ENCODE data around the gene PLEK.

DNA sequence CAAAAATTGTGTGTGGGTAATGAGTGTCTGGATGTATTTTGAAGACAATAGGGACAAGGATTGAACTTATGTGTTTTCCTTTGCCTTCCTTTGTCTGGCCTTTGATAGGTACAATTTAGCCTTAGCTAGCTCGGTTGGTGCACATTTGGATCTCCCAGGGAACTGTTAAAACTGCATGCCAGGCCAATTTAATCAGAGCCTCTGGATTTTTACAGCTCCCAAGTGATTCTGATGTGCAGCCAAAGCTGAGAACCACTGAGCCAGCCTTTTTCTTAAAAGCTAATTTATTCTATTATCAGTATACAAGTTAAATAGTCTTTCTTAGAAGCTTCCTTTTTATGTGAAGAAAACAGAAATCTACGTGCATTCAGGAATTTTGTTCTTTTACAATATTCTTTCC is 25.0 kb downstream of the PLEK start:
- TF ChIP-seq, protein P1, sequence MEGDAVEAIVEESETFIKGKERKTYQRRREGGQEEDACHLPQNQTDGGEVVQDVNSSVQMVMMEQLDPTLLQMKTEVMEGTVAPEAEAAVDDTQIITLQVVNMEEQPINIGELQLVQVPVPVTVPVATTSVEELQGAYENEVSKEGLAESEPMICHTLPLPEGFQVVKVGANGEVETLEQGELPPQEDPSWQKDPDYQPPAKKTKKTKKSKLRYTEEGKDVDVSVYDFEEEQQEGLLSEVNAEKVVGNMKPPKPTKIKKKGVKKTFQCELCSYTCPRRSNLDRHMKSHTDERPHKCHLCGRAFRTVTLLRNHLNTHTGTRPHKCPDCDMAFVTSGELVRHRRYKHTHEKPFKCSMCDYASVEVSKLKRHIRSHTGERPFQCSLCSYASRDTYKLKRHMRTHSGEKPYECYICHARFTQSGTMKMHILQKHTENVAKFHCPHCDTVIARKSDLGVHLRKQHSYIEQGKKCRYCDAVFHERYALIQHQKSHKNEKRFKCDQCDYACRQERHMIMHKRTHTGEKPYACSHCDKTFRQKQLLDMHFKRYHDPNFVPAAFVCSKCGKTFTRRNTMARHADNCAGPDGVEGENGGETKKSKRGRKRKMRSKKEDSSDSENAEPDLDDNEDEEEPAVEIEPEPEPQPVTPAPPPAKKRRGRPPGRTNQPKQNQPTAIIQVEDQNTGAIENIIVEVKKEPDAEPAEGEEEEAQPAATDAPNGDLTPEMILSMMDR (conservative IDR thresholded peaks at IDR 0.05), result no peak
- no peak for TF ChIP-seq ZFX (IDR thresholded peaks at IDR 0.05)

All from C4-2B (cell line).